GM19035 (cell line): ENCODE results near the gene MAP3K5.
"Not testable (repeated sequence)": the region's sequence is repeated elsewhere in the genome, so short reads cannot be mapped to it uniquely, and the experiment has no call there.

ENCODE experiments used
- ATAC-seq: cut with Tn5 transposase; IDR thresholded peaks from one replicate; pipeline ENCODE4 v1.9.1; 2021; ENCODE audit not compliant: unreplicated experiment

Gene MAP3K5

GRCh38 chr6:136795386-136795785, 3.1 kb upstream of the MAP3K5 start:
- no peak for ATAC-seq

- ATAC-seq = no peak
Measured at GRCh38 chr6:136793363-136793762, 1.1 kb upstream of the MAP3K5 start.

- ATAC-seq = no peak
Measured at GRCh38 chr6:136792095-136792409, 225 bp downstream of the MAP3K5 start.

GRCh38 chr6:136791296-136792094, 782 bp downstream of the MAP3K5 start:
- ATAC-seq = peak; percentile 31

- ATAC-seq = no peak
Measured at GRCh38 chr6:136790411-136791295, 1.6 kb downstream of the MAP3K5 start.

- ATAC-seq = not testable (repeated sequence)
Measured at GRCh38 chr6:136789440-136789839, 2.8 kb downstream of the MAP3K5 start.

- ATAC-seq = no peak
Measured at GRCh38 chr6:136788069-136788902, 4.0 kb downstream of the MAP3K5 start.

GRCh38 chr6:136787726-136788068, 4.6 kb downstream of the MAP3K5 start:
- no peak for ATAC-seq

GRCh38 chr6:136786658-136787057, 5.6 kb downstream of the MAP3K5 start:
- no peak for ATAC-seq

- no peak for ATAC-seq
Measured at GRCh38 chr6:136784910-136785746, 7.1 kb downstream of the MAP3K5 start.

- no peak for ATAC-seq
Measured at GRCh38 chr6:136784271-136784664, 8.0 kb downstream of the MAP3K5 start.

- peak; percentile 53 for ATAC-seq
Measured at GRCh38 chr6:136783495-136784270, 8.6 kb downstream of the MAP3K5 start.

GRCh38 chr6:136783021-136783420, 9.3 kb downstream of the MAP3K5 start:
- no peak for ATAC-seq

GRCh38 chr6:136782021-136782770, 10.1 kb downstream of the MAP3K5 start:
- no peak for ATAC-seq

GRCh38 chr6:136780972-136781371, 11.3 kb downstream of the MAP3K5 start:
- no peak for ATAC-seq

GRCh38 chr6:136779682-136780081, 12.6 kb downstream of the MAP3K5 start:
- no peak for ATAC-seq

GRCh38 chr6:136777651-136778050, 14.6 kb downstream of the MAP3K5 start:
- no peak for ATAC-seq

- ATAC-seq = no peak
Measured at GRCh38 chr6:136775548-136775947, 16.7 kb downstream of the MAP3K5 start.

- ATAC-seq = no peak
Measured at GRCh38 chr6:136775081-136775480, 17.2 kb downstream of the MAP3K5 start.
